Measurements from ENCODE around the gene LPCAT1.
A peak's percentile ranks its signal among the peaks of the same experiment; 100 is the strongest.
"Not testable (repeated sequence)": the region's sequence is repeated elsewhere in the genome, so short reads cannot be mapped to it uniquely, and the experiment has no call there.

LPCAT1 gene

DNA sequence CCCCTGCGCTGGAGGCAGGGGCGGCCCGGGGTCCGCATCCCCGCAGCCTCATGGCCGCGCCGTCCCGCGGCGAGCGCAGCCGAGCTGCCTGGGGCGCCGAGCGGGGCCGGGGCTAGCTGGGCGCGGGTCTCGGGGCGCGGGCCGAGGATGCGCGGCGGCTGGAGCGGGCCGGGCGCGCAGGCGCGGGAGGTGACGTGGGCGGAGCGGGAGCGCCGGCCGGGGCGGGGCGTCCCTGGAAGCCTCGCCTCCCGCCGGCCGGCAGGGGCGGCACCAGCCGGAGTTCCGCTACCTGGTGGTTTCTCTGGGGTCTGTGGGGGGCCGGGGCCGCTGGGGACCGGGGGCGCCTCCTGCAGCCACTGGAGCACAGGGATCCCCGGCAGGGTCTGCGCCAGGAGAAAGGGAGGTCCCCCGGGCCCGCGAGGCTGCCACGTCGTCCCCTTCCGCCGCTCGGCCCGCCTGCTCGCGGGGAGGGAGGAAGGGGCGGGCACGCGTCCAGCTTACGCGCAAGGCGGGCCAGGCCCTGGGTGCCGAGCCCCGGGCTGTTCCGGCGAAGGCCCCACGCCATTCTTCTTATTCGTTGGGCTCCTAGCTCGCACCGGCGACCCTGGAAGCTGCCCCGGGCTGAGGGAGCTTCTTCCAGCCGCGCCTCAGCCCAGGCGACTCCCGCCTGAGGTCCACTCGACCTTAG is at the start of gene LPCAT1:
LPCAT1 (minus strand) TSS at position 168 of the 688 bp plus-strand sequence; CDS start at position 52, 116 bp downstream.
- DNase-seq (ENCODE audit: low read depth in 2 of 2): peak; percentile 70 to 80
- no peak for TF ChIP-seq CTCF (IDR thresholded peaks at IDR 0.05; ENCODE audit: low read depth, low read length)
- H3K4me3 ChIP-seq (replicated peaks in 1 of 2; ENCODE audit: low read depth in 2 of 2, low read length in 2 of 2): peak within 1 kb of the TSS; percentile 75 to 76

DNA sequence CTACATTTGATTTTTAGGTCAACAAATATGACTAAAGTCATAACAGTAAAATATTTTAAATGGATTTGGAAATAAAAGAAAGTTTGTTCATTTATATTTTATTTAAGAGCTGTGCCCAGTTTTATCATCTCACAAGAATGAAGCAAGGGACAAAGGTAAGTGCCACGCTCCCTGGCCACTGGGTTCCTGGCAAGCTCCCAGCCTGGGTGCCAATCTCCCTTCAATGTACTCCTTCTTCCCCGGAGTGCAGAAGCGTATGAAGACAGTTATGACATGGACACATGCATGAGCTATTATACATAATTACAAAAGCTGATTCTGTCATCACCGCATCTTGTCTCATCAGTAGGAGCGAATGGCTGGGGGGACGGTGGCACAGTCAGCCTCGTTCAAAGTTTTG is 48.1 kb upstream of the LPCAT1 start:
- not testable (repeated sequence) for H3K4me3 ChIP-seq (replicated peaks in 1 of 2; ENCODE audit: low read depth in 2 of 2, low read length in 2 of 2); DNase-seq (ENCODE audit: low read depth in 2 of 2)

DNA sequence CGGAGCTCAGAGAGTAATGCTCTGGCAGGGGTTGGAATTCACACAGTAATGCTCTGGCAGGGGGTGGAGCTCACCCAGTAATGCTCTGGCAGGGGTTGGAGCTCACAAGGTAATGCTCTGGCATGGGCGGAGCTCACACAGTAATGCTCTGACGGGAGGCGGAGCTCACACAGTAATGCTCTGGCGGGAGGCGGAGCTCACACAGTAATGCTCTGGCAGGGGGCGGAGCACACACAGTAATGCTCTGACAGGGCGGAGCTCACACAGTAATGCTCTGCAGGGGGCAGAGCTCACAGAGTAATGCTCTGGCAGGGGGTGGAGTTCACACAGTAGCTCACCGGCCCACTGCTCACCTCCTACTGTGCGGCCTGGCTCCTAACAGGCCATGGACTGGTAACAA is 47.2 kb upstream of the LPCAT1 start:
- no peak for TF ChIP-seq CTCF (IDR thresholded peaks at IDR 0.05; ENCODE audit: low read depth, low read length)
- no peak for DNase-seq (ENCODE audit: low read depth in 2 of 2)

DNA sequence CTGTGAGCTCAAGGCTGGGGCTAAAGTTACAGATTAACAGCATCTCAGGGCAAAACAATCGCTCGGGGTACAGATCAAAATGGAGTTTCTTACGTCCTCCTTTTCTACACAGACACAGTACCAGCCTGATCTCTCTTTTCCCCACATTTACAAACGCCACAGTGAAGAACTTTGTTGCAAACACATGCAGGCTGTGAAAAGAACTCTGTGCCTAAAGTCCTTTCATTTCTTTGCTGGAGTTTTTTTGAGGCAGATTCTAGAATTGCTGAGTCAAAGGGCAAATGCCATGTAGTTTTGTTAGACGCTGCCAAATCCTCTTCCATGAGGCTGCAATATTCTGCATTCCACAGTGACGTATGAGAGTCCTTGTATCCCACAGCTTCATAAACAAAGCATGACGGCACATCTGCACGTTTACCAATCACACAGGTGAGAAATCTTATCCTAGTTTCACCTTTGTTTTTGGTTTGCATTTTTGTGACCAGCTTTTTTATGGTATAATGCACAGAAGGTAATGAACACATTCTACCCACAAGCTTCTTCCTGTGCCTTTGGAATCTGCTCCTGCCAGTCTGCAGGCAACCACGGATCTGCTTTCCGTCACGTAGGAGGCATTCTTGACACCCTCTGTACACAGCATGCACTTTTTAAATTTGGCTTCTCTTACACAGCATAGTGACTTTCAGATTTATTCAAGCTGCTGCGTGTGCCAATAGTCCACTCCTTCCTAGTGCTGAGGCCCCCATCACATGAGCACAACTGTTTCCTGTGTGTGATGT is 44.6 kb upstream of the LPCAT1 start:
- no peak overlapping the region for H3K4me3 ChIP-seq (replicated peaks in 1 of 2; ENCODE audit: low read depth in 2 of 2, low read length in 2 of 2)
- DNase-seq (ENCODE audit: low read depth in 2 of 2): peak; percentile 95 to 96
- TF ChIP-seq CTCF (IDR thresholded peaks at IDR 0.05; ENCODE audit: low read depth, low read length): no peak

More for the DNA sequence above, 47.2 kb upstream of the LPCAT1 start:
- H3K4me3 ChIP-seq (replicated peaks in 1 of 2; ENCODE audit: low read depth in 2 of 2, low read length in 2 of 2): no peak overlapping the region

DNA sequence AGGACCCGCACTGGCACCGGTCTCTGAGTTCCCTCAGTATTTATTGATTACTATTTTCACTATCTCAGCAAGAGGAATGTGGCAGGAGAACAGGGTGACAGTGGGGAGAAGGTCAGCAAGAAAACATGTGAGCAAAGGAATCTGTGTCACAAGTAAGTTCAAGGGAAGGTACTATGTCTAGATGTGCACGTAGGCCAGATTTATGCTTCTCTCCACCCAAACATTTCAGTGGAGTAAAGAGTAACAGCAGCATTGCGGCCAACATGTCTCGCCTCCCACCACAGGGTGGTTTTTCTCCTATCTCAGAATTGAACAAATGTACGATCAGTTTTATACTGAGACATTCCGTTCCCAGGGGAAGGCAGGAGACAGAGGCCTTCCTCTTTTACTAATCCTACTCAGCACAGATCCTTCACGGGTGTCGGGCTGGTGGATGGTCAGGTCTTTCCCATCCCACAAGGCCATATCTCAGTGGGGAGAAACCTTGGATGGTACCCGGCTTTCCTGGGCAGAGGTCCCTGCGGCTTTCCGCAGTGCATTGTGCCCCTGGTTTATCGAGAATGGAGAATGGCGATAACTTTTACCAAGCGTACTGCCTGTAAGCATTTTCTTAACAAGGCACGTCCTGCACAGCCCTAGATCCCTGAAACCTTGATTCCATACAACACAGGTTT is 43.9 kb upstream of the LPCAT1 start:
- not testable (repeated sequence) for H3K4me3 ChIP-seq (replicated peaks in 1 of 2; ENCODE audit: low read depth in 2 of 2, low read length in 2 of 2); DNase-seq (ENCODE audit: low read depth in 2 of 2)

GRCh38 chr5:1565737-1566734 is 42.3 kb upstream of the LPCAT1 start:
- no peak overlapping the region for H3K4me3 ChIP-seq (replicated peaks in 1 of 2; ENCODE audit: low read depth in 2 of 2, low read length in 2 of 2)
- no peak for DNase-seq (ENCODE audit: low read depth in 2 of 2)
- no peak for TF ChIP-seq CTCF (IDR thresholded peaks at IDR 0.05; ENCODE audit: low read depth, low read length)
